ENCODE data around the gene PPM1A. TPM values are rescaled to one million over a fixed set of nuclear protein-coding genes. Genes with fewer than 3 reads are reported as not detected.

PPM1A gene
- total RNA-seq, 1 experiment from 2014 or later, result 69.3 TPM

DNA sequence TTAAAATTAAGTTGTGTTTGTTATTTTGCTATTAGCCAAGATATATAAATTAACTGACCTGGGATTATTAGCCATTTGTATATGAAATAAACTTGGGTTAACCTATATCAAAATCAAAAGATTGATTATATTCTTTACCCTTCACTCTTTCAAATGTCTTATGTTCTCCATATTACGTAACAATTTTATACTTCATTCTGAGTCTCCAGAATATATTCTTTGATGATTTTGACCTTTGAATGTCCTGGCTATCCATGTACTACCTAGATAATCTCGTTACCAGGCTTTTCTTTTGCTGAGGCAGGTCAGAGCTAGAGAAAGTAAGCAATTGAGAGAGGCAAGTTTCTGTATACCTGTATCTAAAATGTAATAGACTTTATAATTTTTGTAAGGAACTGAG, 3.6 kb downstream of the PPM1A start:
- Histone ChIP-seq H3K9ac (ENCODE audit: low read length) (no peak overlapping the region), H3K4me2 (ENCODE audit: low read length) (peak overlapping the region; percentile 79; the same call in 1 of the 2 replicates), H4K20me1 (ENCODE audit: low read length) (peaks cover 41% of the 10 kb centered on the region), H3K9me3 (ENCODE audit: low read length) (no peaks in the 10 kb centered on the region), H3K4me1 (ENCODE audit: insufficient read depth, low read length) (peaks cover 28% of the 10 kb centered on the region), H3K9me2 (replicated peaks; ENCODE audit: low read length) (no peaks in the 10 kb centered on the region), H3F3A (ENCODE audit: low read length, unreplicated experiment) (no peaks in the 10 kb centered on the region), H3K27ac (ENCODE audit: low read length) (no peak overlapping the region), H3K4me3 (ENCODE audit: low read length) (no peak overlapping the region), H2AFZ (ENCODE audit: low read length) (no peak overlapping the region), H3K36me3 (ENCODE audit: low read depth, low read length) (no peaks in the 10 kb centered on the region), H3K79me2 (ENCODE audit: low read length) (peaks cover 76% of the 10 kb centered on the region), H3K27me3 (ENCODE audit: low read length) (no peaks in the 10 kb centered on the region)
- ChIA-PET CTCF (no interaction called here), POLR2A (ENCODE audit: unreplicated experiment) (interaction anchor here (0.5 kb wide), 1 partner anchor 22 kb away, joined by 3 read pairs; no protein-coding TSS in a partner anchor)
- TF ChIP-seq, protein P1, sequence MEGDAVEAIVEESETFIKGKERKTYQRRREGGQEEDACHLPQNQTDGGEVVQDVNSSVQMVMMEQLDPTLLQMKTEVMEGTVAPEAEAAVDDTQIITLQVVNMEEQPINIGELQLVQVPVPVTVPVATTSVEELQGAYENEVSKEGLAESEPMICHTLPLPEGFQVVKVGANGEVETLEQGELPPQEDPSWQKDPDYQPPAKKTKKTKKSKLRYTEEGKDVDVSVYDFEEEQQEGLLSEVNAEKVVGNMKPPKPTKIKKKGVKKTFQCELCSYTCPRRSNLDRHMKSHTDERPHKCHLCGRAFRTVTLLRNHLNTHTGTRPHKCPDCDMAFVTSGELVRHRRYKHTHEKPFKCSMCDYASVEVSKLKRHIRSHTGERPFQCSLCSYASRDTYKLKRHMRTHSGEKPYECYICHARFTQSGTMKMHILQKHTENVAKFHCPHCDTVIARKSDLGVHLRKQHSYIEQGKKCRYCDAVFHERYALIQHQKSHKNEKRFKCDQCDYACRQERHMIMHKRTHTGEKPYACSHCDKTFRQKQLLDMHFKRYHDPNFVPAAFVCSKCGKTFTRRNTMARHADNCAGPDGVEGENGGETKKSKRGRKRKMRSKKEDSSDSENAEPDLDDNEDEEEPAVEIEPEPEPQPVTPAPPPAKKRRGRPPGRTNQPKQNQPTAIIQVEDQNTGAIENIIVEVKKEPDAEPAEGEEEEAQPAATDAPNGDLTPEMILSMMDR (conservative IDR thresholded peaks at IDR 0.05; ENCODE audit: low read depth, low read length), result no peak
- TF ChIP-seq EZH2 (IDR thresholded peaks at IDR 0.05; ENCODE audit: low read length, unreplicated experiment) (no peak), EZH2phosphoT487 (IDR thresholded peaks at IDR 0.05; ENCODE audit: borderline replicate concordance, low read length) (no peak)
- DNase-seq (no peak), ATAC-seq (no peak)
- BruUV-seq (replicated peaks), result no TSS peak
- intact Hi-C loops (cut with micrococcal nuclease), result loop anchor here (10.0 kb wide), 1 partner anchor 1012 kb away; no protein-coding TSS in a partner anchor

DNA sequence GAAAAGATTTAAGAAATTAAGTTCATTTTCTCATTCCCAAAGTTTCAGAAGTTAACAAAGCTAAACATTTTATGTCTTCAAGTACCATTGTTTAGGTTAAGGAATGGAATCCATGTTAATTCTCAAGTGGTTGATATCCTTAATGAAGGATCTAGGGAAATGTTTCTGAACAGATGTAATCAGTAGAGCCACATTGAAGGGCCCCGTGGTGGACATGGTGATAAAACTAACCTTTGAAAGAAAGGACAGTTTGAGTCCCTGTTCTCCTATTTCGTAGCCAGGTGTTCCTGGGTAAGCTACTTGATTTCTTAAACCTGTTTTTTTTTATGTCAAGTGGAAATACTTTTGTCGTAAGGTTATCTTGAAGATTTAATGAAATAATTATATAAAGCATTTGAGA, 4.6 kb downstream of the PPM1A start:
- Histone ChIP-seq H2AFZ (ENCODE audit: low read length) (no peak overlapping the region), H4K20me1 (ENCODE audit: low read length) (peaks cover 50% of the 10 kb centered on the region), H3K36me3 (ENCODE audit: low read depth, low read length) (no peaks in the 10 kb centered on the region), H3K4me1 (ENCODE audit: insufficient read depth, low read length) (peaks cover 19% of the 10 kb centered on the region), H3K9me2 (replicated peaks; ENCODE audit: low read length) (no peaks in the 10 kb centered on the region), H3K27ac (ENCODE audit: low read length) (no peak overlapping the region), H3K9ac (ENCODE audit: low read length) (no peak overlapping the region), H3K4me3 (ENCODE audit: low read length) (no peak overlapping the region), H3K9me3 (ENCODE audit: low read length) (no peaks in the 10 kb centered on the region), H3K4me2 (ENCODE audit: low read length) (no peak overlapping the region), H3K79me2 (ENCODE audit: low read length) (peaks cover 87% of the 10 kb centered on the region), H3F3A (ENCODE audit: low read length, unreplicated experiment) (no peaks in the 10 kb centered on the region), H3K27me3 (ENCODE audit: low read length) (no peaks in the 10 kb centered on the region)
- no TSS peak for BruUV-seq (replicated peaks)
- DNase-seq, result no peak
- TF ChIP-seq EZH2 (IDR thresholded peaks at IDR 0.05; ENCODE audit: low read length, unreplicated experiment) (no peak), EZH2phosphoT487 (IDR thresholded peaks at IDR 0.05; ENCODE audit: borderline replicate concordance, low read length) (no peak)
- TF ChIP-seq, protein P1 (conservative IDR thresholded peaks at IDR 0.05; ENCODE audit: low read depth, low read length), result no peak
- POLR2A ChIA-PET (ENCODE audit: unreplicated experiment), result no interaction called here
- CTCF ChIA-PET, result no interaction called here
- ATAC-seq, result no peak
- intact Hi-C loops (cut with micrococcal nuclease), result loop anchor here (10.0 kb wide), 1 partner anchor 1011 kb away; no protein-coding TSS in a partner anchor

DNA sequence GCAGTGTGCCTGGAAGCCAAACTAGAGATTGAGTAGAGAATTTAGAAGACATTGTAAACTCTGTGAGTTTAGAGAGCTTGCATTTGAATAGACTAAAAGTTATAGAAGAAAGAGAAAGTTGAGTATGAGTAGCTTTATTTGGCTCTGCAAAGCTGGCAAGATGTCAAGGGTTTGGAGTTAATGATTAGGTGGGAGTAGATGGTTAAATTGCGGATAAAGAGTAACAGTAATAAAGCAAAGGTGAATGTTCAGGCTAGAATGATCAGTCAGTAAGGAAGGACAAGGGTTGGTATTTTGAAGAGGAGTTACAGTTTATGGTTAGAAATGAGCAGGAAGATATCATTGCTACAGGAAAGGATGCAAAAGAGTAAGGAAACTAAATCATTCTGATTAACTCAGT, 5.2 kb downstream of the PPM1A start:
- no peak overlapping the region for H3K27ac ChIP-seq (ENCODE audit: low read length)
- H2AFZ ChIP-seq (ENCODE audit: low read length), result no peak overlapping the region
- no peaks in the 10 kb centered on the region for H3K9me2 ChIP-seq (replicated peaks; ENCODE audit: low read length)
- intact Hi-C loops (cut with micrococcal nuclease), result loop anchor here (10.0 kb wide), 1 partner anchor 1011 kb away; no protein-coding TSS in a partner anchor
- BruUV-seq (replicated peaks), result no TSS peak
- peaks cover 54% of the 10 kb centered on the region for H4K20me1 ChIP-seq (ENCODE audit: low read length)
- POLR2A ChIA-PET (ENCODE audit: unreplicated experiment), result no interaction called here
- no peaks in the 10 kb centered on the region for H3K9me3 ChIP-seq (ENCODE audit: low read length)
- H3K27me3 ChIP-seq (ENCODE audit: low read length), result no peaks in the 10 kb centered on the region
- DNase-seq (no peak), ATAC-seq (no peak)
- no peak overlapping the region for H3K9ac ChIP-seq (ENCODE audit: low read length)
- TF ChIP-seq, protein P1 (conservative IDR thresholded peaks at IDR 0.05; ENCODE audit: low read depth, low read length), result no peak
- TF ChIP-seq EZH2 (IDR thresholded peaks at IDR 0.05; ENCODE audit: low read length, unreplicated experiment), result no peak
- TF ChIP-seq EZH2phosphoT487 (IDR thresholded peaks at IDR 0.05; ENCODE audit: borderline replicate concordance, low read length), result no peak
- H3K79me2 ChIP-seq (ENCODE audit: low read length), result peaks cover 92% of the 10 kb centered on the region
- H3K4me3 ChIP-seq (ENCODE audit: low read length), result no peak overlapping the region
- H3F3A ChIP-seq (ENCODE audit: low read length, unreplicated experiment), result no peaks in the 10 kb centered on the region
- no peak overlapping the region for H3K4me2 ChIP-seq (ENCODE audit: low read length)
- peaks cover 18% of the 10 kb centered on the region for H3K4me1 ChIP-seq (ENCODE audit: insufficient read depth, low read length)
- CTCF ChIA-PET, result interaction anchor here (0.6 kb wide), 2 partner anchors 78 to 465 kb away, joined by 3 to 4 read pairs; no protein-coding TSS in a partner anchor
- no peaks in the 10 kb centered on the region for H3K36me3 ChIP-seq (ENCODE audit: low read depth, low read length)

All from PC-3 (cell line).